GM21786 (cell line): Measurements from ENCODE around the gene C6orf62.
"Not testable (repeated sequence)": the region's sequence is repeated elsewhere in the genome, so short reads cannot be mapped to it uniquely, and the experiment has no call there.

Experiments used
- ATAC-seq: cut with Tn5 transposase; IDR thresholded peaks from one replicate; pipeline ENCODE4 v1.9.1; 2021; ENCODE audit not compliant: unreplicated experiment

C6orf62 gene

GRCh38 chr6:24702720-24703282 is 16.2 kb downstream of the C6orf62 start:
- no peak for ATAC-seq

DNA sequence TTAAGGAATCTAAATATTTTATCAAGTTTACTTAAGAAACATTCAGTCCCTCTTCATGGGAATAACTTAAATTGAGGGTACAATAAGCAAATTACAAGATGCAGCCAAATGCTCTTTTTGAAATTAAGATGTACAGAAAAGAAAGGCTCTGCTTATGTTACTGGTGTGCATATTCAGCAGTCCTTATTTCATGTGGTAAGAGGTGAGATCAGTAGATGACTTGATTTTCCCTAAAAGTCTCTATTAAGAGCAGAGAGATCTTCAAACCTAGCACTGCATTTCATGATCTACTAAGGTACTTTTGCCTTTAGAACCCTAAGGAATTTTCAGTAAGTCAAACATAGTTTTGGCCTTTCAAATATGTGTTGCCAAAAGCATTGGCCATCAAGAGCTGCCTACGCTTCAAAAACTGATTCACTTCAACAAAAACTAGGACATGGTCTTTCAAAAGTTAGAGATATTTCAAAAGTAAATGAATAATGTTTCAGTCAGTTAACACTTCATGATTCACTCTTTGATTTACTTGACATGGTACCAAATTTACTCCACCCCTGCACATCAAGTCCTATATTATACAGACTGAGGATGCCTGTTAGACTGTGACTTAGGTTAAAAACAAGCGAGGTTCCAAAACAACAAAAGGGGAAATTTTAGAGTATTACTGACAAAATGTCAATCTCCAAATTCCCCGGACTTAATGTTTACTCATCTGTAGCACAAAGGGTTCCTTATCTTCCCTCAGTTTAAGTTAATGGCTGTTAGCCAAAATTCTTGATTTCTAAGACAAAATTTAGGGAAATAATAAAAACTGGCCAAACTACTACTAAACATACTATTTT is 19.2 kb downstream of the C6orf62 start:
- ATAC-seq, result no peak

DNA sequence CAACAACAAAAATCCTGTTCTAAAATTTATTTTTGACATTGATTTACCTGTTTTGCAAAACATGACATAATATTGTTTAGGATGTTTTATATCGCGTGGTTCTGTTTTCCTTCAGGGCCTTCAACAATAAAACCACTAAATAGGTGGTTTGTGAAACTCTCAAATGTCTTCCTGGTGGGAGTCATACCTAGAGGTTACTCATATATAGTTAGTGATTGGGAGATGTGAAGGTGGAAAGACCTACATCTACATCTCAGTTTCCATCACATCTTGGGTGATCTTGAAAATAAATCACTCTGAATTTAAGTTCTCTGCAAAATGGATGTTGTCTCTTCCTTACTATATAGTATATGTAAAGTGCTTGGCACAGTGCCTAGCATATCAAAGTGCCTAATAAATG is 22.9 kb downstream of the C6orf62 start:
- ATAC-seq, result no peak

GRCh38 chr6:24695635-24696034 is 23.3 kb downstream of the C6orf62 start:
- peak; percentile 58 for ATAC-seq

DNA sequence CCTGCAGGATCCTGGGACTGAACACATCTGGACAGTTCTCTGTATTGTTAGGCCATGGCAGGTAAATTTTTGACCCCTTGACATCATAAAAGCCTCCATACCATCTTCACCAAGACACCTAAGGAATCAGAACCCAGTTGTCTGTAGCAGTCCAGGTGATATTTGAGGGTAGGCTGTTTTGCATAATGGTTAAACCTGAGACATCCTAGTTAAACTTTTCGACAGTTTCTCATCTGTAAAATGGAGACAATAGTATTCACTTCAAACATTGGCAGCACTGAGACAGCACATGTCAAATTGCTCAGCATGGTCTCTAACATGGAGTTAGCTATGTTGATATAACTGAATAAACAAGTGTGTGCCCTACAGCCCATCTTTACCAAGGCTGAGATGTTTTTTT is 24.8 kb downstream of the C6orf62 start:
- no peak for ATAC-seq

GRCh38 chr6:24692848-24693592 is 25.9 kb downstream of the C6orf62 start:
- ATAC-seq, result no peak

DNA sequence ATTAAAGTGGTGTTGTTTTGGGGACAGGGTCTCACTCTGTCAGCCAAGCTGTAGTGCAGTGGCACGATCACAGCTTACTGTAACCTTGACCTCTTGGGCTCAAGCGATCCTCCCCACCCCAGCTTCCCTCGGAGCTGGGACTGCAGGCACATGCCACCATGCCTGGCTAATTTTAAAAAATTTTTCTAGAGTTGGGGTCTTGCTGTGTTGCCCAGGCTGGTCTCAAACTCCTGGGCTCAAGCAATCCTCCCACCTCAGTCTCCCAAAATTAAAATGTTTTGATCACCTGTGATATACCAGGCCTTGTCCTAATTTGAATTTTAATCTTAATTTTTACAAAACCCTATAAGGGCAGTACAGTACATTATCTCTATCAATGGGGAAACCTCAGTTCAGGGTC is 26.5 kb downstream of the C6orf62 start:
- no peak for ATAC-seq

DNA sequence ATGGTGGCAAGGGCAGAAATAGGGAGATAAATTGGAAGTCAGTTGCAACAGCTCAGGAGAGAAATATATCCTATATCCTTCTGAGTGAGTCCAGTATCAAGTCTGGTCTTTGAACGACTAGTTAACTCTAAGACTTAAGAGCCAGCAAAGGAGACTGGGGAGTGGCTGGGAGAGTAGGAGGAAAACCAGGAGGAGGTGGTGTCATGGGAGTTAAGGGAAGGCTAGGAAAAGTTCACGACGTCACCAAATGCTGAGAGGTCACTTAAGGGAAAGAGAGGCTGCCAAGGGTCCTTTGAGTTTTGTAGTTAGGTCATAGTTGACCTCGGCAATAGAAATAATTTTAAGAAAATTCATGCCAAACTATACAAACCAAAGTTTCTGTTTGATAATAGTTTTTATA is 27.0 kb downstream of the C6orf62 start:
- no peak for ATAC-seq

GRCh38 chr6:24691550-24691949 is 27.4 kb downstream of the C6orf62 start:
- no peak for ATAC-seq

- no peak for ATAC-seq
Observed at GRCh38 chr6:24690593-24690992, 28.4 kb downstream of the C6orf62 start.

DNA sequence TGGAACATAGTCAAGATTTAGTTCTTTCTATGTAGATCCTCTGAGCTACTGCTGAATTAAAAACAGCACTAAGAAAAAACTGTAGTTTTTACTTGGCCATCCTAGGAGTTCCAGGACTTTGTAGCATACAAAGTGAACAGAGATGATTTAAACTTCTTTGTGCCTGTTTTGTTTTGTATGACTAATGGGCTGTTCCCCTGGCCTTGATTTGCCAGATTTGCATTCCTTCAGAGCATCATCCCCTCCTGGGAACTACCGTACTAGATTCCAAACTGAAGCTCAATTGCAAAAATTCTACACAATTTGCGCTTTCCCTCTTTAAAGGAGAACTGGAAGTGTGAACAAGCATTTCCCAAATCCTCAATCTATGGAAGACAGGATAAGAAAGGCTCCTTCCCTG is 29.0 kb downstream of the C6orf62 start:
- ATAC-seq, result no peak

GRCh38 chr6:24686946-24687345 is 32.0 kb downstream of the C6orf62 start:
- ATAC-seq, result no peak

DNA sequence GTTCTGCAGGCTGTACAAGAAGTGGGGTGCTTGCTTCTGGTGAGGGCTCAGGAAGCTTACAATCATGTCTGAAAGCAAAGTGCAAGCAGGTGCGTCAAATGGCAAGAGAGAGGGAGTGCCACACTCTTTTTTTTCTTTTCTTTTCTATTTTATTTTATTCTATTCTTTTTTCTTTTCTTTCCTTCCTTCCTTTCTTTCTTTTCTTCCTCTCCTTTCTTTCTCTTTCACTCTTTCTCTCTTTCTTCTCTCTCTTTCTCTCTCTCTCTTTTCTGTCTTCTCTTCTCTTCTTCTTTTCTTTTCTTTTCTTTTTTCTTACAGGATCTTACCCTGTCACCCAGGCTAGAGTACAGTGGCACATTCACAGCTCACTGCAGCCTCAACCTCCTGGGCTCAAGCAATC is 32.5 kb downstream of the C6orf62 start:
- ATAC-seq, result no peak

DNA sequence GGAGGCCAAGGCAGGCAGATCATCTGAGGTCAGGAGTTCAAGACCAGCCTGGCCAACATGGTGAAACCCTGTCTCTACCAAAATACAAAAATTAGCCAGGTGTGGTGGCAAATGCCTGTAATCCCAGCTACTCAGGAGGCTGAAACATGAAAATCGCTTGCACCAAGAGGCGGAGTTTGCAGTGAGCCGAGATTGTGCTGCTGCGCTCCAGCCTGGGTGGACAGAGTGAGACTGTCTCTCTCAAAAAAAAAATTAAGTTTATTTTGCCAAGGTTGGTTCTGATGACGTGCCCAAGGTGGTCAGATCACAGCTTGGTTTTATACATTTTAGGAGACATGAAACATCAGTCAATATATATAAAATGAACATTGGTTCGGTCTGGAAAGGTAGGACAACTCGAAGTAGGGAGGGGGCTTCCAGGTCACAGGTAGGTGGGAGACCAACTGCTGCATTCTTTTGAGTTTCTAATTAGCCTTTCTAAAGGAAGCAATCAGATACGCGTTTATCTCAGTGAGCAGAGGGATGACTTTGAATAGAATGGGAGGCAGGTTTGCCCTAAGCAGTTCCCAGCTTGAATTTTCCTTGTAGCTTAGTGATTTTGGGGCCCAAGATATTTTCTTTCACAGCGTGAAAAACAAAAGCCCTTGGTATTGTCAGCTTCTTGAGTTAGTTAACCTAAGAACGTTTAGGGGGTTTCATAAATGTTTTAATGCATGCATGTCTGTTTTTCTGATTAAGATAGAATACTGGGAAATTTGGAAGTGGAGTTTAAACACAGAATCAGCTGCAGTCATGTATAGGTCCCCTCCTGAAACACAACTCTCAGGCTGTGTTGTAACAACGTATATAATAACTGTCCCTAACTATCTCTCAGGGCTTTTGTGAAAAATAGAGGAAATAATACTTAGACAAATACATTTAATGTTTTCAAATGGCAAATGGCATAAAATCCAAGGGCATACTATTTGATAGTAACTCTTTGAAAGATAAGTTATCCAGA is 35.4 kb downstream of the C6orf62 start:
- ATAC-seq, result no peak

DNA sequence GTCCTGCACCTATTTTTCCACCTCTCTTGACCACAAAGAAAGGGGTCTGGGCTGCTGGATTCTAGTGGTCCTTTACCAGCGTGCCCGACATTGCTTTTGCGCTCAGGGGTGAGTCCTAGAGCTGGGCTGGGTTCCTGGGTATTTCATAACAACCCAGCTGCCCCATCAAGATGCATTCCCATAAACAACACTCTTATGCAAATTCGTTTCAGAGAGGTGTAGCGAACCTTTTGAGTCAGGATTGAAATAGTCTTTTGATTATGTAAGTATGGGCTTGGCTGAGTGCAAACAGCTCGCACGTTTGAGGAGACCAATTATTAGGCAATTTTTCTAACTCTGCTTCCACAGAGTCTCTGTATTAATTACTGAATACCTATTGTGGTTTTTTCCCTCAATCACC is 38.4 kb downstream of the C6orf62 start:
- no peak for ATAC-seq

DNA sequence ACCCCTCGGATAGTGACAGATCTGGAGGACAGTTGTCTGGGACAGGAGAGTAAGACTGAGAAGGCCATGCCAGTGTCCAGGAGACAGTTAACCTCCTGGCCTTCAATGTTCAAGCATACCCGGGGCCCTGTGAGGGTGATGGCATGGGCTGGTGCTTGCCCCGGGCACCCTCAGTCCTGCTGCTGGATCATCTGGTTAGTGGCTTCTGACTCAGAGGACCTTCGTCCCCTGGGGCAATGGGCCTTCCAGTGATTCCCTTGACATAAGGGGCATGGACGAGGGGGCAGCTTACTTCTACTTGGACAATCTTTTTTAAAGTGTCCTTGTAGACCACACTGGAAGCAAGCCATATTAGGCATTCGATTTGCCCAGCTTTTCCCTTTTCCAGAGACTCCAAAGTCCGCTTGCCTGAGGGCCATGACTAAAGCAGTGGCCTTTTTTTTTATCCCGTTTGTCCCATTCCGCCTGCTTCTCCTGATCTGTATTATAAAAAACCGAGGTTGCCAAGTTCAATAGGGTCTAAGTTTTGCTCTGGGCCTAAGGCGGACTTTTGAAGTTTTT is 40.1 kb downstream of the C6orf62 start:
- ATAC-seq, result not testable (repeated sequence)

DNA sequence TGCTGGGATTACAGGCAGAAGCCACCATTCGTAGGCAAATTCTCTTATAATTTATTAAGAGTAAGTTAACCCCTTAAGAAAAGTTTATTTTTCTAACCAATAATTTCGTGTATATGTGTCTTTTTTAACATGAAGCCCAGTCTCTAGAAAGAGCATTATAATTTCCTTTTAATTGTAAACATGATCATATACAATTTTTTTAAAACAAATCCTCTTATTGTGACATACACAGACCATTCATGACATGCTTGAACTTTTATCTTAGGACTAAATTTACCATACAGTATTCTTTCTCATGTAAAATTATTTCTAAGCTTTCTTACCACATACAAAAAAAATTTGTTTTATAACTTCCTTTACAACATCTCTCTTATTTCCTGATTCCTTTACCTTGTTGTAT is 45.3 kb downstream of the C6orf62 start:
- no peak for ATAC-seq

GRCh38 chr6:24672620-24673182 is 46.3 kb downstream of the C6orf62 start:
- no peak for ATAC-seq

DNA sequence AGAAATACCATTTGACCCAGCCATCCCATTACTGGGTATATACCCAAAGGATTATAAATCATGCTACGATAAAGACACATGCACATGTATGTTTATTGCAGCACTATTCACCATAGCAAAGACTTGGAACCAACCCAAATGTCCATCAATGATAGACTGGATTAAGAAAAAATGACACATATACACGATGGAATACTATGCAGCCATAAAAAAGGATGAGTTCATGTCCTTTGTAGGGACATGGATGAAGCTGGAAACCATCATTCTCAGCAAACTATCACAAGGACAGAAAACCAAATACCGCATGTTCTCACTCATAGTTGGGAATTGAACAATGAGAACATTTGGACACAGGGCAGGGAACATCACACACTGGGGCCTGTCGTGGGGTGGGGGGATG is 47.9 kb downstream of the C6orf62 start:
- not testable (repeated sequence) for ATAC-seq

DNA sequence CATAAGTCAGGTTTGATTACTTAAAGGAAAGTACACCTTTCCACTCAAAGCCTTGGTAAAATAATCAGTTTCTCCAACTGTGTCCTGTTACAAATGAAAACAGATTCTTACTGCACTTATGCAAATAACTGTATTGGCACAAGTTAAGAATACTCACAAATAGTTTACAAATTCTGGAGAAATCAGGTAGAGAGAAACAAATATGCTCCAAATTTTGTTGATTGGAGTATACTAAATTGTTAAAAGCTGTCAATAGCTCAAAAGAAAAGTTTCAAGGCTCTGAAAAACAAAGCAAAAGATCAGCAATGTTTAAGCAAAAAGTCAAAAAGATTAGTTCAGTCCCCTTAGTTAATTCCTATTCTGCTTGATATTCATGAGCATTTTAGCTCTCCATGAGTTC is 48.5 kb downstream of the C6orf62 start:
- ATAC-seq, result not testable (repeated sequence)
